ENCODE data around the gene NLRP14.

DNA sequence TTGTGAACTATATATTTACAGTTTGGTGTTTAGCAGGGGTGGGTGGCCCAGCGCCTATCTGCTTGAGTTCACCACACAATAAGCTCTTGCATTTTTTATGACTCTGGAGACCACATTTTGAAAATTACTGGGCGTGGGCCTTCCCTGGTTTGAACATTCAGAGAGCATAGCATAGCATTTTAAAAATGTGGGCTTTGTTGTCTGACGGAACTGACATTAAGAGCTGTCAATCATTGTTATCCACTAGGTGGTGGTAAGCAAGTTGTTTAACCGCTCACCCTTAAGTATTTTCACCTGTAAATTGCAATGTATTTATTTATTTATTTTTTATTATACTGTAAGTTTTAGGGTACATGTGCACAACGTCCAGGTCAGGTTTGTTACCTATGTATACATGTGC is 1.0 kb downstream of the NLRP14 start:
- TF ChIP-seq CTCF (conservative IDR thresholded peaks at IDR 0.05; ENCODE audit: low read length) (no peak), EZH2phosphoT487 (IDR thresholded peaks at IDR 0.05; ENCODE audit: borderline replicate concordance) (no peak)

Measured in Loucy (cell line).